SK-N-SH (cell line): ENCODE results near the gene IDH3B.

Experiments used
- CTCF ChIP-seq: fragments of 200-600 bp; sonication (generic); IDR thresholded peaks from 2 replicates; pipeline ENCODE4 v1.6.1; 2017; ENCODE audit warnings: antibody characterized with exemption, mild to moderate bottlenecking, moderate library complexity
- EP300 ChIP-seq, 2 experiments: IDR thresholded peaks; 2 replicates each; pipeline versions ENCODE4 v1.4.0 to v1.6.1; 2012; ENCODE audit warnings: borderline replicate concordance in 1 of 2, low read depth in 1 of 2, low read length in 1 of 2
- FOXJ3 ChIP-seq: sonication (generic); formaldehyde crosslinking; IDR thresholded peaks from 2 replicates; pipeline ENCODE4 v1.5.1; 2020; ENCODE audit warnings: mild to moderate bottlenecking, missing genetic modification reagents
- NRF1 ChIP-seq: IDR thresholded peaks from 2 replicates; pipeline ENCODE4 v1.6.1; 2012; ENCODE audit warnings: low read depth, mild to moderate bottlenecking, low read length
- PBX3 ChIP-seq: IDR thresholded peaks from 2 replicates; pipeline ENCODE4; 2012
- POLR2AphosphoS5 ChIP-seq: IDR thresholded peaks from 2 replicates; pipeline ENCODE4 v1.6.1; 2012; ENCODE audit warnings: low read depth, low read length
- RAD21 ChIP-seq: IDR thresholded peaks from 2 replicates; pipeline ENCODE4 v1.6.1; 2012; ENCODE audit warnings: mild to moderate bottlenecking, low read length
- RCOR1 ChIP-seq: fragments of 150-350 bp; IDR thresholded peaks from 2 replicates; pipeline ENCODE4 v1.6.1; 2017; ENCODE audit warnings: antibody characterized with exemption, low read length
- SIN3A ChIP-seq: IDR thresholded peaks from 2 replicates; pipeline ENCODE4 v1.6.1; 2012; ENCODE audit warnings: low read depth, mild to moderate bottlenecking, low read length, moderate library complexity, borderline replicate concordance
- USF2 ChIP-seq: fragments of 150-350 bp; IDR thresholded peaks from 2 replicates; pipeline ENCODE4 v1.6.1; 2017; ENCODE audit warnings: antibody characterized with exemption, low read length, low read depth, borderline replicate concordance

GRCh38 chr20:2691663-2692035 lies 27.6 kb upstream of the IDH3B start:
- TF ChIP-seq CTCF = no peak
- TF ChIP-seq RCOR1 = no peak
- no peak for TF ChIP-seq POLR2AphosphoS5
- TF ChIP-seq PBX3 = no peak
- no peak for TF ChIP-seq FOXJ3
- no peak for TF ChIP-seq SIN3A
- no peak for TF ChIP-seq EP300 (IDR thresholded peaks at IDR 0.05; ENCODE audit: borderline replicate concordance in 1 of 2, low read depth in 1 of 2, low read length in 1 of 2)
- no peak for TF ChIP-seq RAD21
- TF ChIP-seq NRF1 = no peak
- TF ChIP-seq USF2 = no peak
